ENCODE data around the gene DDX10. TPM values are rescaled to one million over a fixed set of nuclear protein-coding genes. Genes with fewer than 3 reads are reported as not detected.

The DDX10 gene
- total RNA-seq, 4 donors from 2014 or later = 5.5 to 25.0 (median 17.5) TPM

DNA sequence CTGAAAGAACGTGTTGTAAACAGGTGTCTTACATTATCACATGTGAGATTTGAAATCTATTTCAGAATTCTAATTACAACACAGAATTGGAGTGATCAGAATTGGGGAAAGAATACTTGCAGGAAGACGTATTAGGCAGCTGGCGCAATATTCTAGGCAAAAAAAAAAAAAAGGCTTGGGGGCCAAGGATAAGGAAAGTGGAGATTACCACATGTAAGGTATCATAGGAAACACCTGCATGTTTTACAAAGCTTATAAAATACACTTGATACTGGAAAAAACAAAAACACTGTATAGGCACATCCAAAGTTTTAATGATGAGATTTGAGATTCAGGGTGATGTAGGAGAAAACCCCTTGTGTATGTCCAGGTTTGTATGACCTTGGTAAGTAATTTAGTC, 245.1 kb downstream of the DDX10 start:
- no peaks in the 10 kb centered on the region for H3K4me1 ChIP-seq
- no peak for TF ChIP-seq POLR2A (IDR thresholded peaks at IDR 0.05)
- no peak for TF ChIP-seq CTCF (IDR thresholded peaks at IDR 0.05)
- intact Hi-C loops (cut with DNase I) = no loop called here
- 89 to 96% methylated on average over 3 of the region's 3 CpGs for WGBS, 2 donors
- DNase-seq = no peak
- no peaks in the 10 kb centered on the region for H3K27me3 ChIP-seq
- H3K27ac ChIP-seq = no peak overlapping the region
- H3K4me3 ChIP-seq = no peak overlapping the region
- H3K36me3 ChIP-seq = no peaks in the 10 kb centered on the region
- H3K9me3 ChIP-seq = no peaks in the 10 kb centered on the region

- no peak for DNase-seq
- 95 to 100% methylated on average over 1 of the region's 1 CpG for WGBS, 2 donors
- TF ChIP-seq POLR2A (IDR thresholded peaks at IDR 0.05) (no peak), CTCF (IDR thresholded peaks at IDR 0.05) (no peak)
These were observed 247.7 kb downstream of the DDX10 start for GRCh38 chr11:108912581-108912980.

GRCh38 chr11:108913204-108913603, 248.3 kb downstream of the DDX10 start:
- no peaks in the 10 kb centered on the region for H3K9me3 ChIP-seq
- intact Hi-C loops (cut with DNase I) = no loop called here
- no peaks in the 10 kb centered on the region for H3K27me3 ChIP-seq
- peaks cover 0 to 8% (median 0%) of the 10 kb centered on the region in 3 donors for H3K36me3 ChIP-seq
- no peaks in the 10 kb centered on the region for H3K4me1 ChIP-seq
- no peak overlapping the region for H3K4me3 ChIP-seq
- WGBS, 2 donors = 68 to 88% methylated on average over 4 of the region's 4 CpGs
- TF ChIP-seq CTCF (IDR thresholded peaks at IDR 0.05) (no peak), POLR2A (IDR thresholded peaks at IDR 0.05) (no peak)
- DNase-seq = no peak
- no peak overlapping the region for H3K27ac ChIP-seq

More at GRCh38 chr11:108912581-108912980, 247.7 kb downstream of the DDX10 start:
- H3K4me1 ChIP-seq = no peaks in the 10 kb centered on the region
- intact Hi-C loops (cut with DNase I) = no loop called here
- no peak overlapping the region for H3K27ac ChIP-seq
- peaks cover 0 to 4% (median 0%) of the 10 kb centered on the region in 3 donors for H3K36me3 ChIP-seq
- H3K9me3 ChIP-seq = no peaks in the 10 kb centered on the region
- no peak overlapping the region for H3K4me3 ChIP-seq
- no peaks in the 10 kb centered on the region for H3K27me3 ChIP-seq

DNA sequence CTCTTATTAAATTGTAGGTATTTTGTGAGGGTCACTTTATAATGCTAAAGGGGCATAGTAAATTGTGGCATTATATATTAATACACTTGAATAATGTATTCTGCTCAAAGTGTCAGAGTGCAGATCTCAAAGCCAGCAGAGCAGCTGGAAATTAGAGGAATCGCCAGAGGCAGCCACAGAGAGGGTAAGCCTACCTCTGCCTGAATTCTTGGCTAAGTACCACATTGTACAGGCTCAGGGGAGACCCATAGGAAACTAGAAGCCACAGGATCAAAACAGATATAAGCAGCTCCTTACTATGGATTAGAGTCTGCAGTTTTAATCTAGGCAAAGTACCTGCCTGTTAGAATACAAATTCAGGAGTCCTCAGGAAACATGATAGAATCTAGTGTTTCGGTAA, 249.3 kb downstream of the DDX10 start:
- no peak overlapping the region for H3K27ac ChIP-seq
- no peak for DNase-seq
- H3K27me3 ChIP-seq = no peaks in the 10 kb centered on the region
- intact Hi-C loops (cut with DNase I) = no loop called here
- H3K36me3 ChIP-seq = peaks cover 0 to 9% (median 0%) of the 10 kb centered on the region in 3 donors
- 86 to 90% methylated on average over 2 of the region's 2 CpGs for WGBS, 2 donors
- no peak overlapping the region for H3K4me3 ChIP-seq
- TF ChIP-seq CTCF (IDR thresholded peaks at IDR 0.05) (no peak), POLR2A (IDR thresholded peaks at IDR 0.05) (no peak)
- no peaks in the 10 kb centered on the region for H3K4me1 ChIP-seq
- H3K9me3 ChIP-seq = no peaks in the 10 kb centered on the region

GRCh38 chr11:108914981-108915380, 250.1 kb downstream of the DDX10 start:
- H3K4me1 ChIP-seq = no peaks in the 10 kb centered on the region
- no peaks in the 10 kb centered on the region for H3K9me3 ChIP-seq
- DNase-seq = no peak
- no peaks in the 10 kb centered on the region for H3K27me3 ChIP-seq
- no peak overlapping the region for H3K27ac ChIP-seq
- peaks cover 0 to 14% (median 0%) of the 10 kb centered on the region in 3 donors for H3K36me3 ChIP-seq
- intact Hi-C loops (cut with DNase I) = no loop called here
- TF ChIP-seq CTCF (IDR thresholded peaks at IDR 0.05) (no peak), POLR2A (IDR thresholded peaks at IDR 0.05) (no peak)
- no peak overlapping the region for H3K4me3 ChIP-seq

All from esophagus squamous epithelium (tissue), 5 donors.